K562 (cell line): ENCODE results near the gene CUX1.
A peak's percentile ranks its signal among the peaks of the same experiment; 100 is the strongest.

Source experiments
- TF ChIP-seq, protein P1 (sequence below), 3 experiments: IDR thresholded peaks in 2 of 3; conservative IDR thresholded peaks in 1 of 3; 2 replicates each; pipeline ENCODE4 v1.5.1; 2011 to 2012; ENCODE audit warnings: low read length in 3 of 3, mild to moderate bottlenecking in 3 of 3, control low read depth in 2 of 3, improper control_type of control experiment in 1 of 3, inconsistent platforms in 1 of 3, low read depth in 1 of 3, mixed read lengths in 1 of 3, moderate library complexity in 1 of 3; ENCODE audit not compliant: insufficient read depth in 2 of 3
- TF ChIP-seq, protein P2 (sequence below): sonication (generic); formaldehyde crosslinking; IDR thresholded peaks from 2 replicates; pipeline ENCODE4 v1.5.0; 2020; ENCODE audit warnings: missing genetic modification reagents
- TF ChIP-seq, protein P3 (sequence below), 2 experiments: fragments of 450-650 bp; formaldehyde crosslinking in 1 of 2; IDR thresholded peaks; 2 replicates each; pipeline versions ENCODE4 v1.4.0 to v1.6.1; 2014 to 2020; ENCODE audit warnings: mild to moderate bottlenecking in 2 of 2, borderline replicate concordance in 1 of 2, low read depth in 1 of 2

DNA sequence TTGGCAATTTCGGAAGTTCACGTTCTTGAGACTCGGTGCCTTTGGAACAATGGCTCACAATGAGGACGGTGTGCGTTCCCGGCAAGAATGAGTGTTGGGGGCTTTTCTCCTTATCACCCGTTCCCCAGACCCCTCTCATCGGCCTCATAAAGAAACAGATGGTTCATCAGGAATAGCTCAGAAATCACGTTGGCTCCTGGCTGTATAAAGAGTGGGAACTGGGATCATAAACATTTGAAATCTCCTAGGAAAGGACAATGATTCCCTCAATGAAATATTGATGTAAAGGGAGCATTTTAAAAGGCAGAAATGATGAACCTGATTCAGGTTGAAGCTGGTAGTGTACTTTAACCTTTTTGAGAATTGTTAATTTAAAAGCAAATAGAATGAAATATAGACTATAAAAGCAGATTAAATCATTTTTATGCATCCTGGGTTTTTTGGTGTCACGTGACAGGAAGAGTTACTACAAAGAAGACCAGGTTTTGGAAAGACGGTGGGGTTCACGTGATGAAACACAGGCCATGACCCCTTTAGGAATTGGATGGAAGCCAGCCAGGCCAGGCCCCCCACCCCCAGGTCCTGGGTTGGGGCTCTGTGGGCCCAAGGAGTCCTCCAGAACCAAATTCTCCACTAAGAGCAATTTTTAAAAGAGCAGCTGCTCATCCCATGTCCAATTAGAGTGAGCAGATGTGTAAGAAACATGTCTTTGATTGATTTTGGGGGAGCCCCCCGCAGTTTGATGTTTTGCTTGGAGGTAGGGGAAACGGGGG lies 63.0 kb downstream of the CUX1 start:
- TF ChIP-seq, protein P1, sequence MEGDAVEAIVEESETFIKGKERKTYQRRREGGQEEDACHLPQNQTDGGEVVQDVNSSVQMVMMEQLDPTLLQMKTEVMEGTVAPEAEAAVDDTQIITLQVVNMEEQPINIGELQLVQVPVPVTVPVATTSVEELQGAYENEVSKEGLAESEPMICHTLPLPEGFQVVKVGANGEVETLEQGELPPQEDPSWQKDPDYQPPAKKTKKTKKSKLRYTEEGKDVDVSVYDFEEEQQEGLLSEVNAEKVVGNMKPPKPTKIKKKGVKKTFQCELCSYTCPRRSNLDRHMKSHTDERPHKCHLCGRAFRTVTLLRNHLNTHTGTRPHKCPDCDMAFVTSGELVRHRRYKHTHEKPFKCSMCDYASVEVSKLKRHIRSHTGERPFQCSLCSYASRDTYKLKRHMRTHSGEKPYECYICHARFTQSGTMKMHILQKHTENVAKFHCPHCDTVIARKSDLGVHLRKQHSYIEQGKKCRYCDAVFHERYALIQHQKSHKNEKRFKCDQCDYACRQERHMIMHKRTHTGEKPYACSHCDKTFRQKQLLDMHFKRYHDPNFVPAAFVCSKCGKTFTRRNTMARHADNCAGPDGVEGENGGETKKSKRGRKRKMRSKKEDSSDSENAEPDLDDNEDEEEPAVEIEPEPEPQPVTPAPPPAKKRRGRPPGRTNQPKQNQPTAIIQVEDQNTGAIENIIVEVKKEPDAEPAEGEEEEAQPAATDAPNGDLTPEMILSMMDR (IDR thresholded peaks at IDR 0.05 in 2 of 3, conservative IDR thresholded peaks at IDR 0.05 in 1 of 3; ENCODE audit: insufficient read depth in 2 of 3, low read depth in 1 of 3, low read length in 3 of 3) = no peak
- TF ChIP-seq, protein P2, sequence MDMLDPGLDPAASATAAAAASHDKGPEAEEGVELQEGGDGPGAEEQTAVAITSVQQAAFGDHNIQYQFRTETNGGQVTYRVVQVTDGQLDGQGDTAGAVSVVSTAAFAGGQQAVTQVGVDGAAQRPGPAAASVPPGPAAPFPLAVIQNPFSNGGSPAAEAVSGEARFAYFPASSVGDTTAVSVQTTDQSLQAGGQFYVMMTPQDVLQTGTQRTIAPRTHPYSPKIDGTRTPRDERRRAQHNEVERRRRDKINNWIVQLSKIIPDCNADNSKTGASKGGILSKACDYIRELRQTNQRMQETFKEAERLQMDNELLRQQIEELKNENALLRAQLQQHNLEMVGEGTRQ (CRISPR knock-in tag) = peak; percentile 22; the same call in 1 of the 2 replicates
- TF ChIP-seq, protein P3, sequence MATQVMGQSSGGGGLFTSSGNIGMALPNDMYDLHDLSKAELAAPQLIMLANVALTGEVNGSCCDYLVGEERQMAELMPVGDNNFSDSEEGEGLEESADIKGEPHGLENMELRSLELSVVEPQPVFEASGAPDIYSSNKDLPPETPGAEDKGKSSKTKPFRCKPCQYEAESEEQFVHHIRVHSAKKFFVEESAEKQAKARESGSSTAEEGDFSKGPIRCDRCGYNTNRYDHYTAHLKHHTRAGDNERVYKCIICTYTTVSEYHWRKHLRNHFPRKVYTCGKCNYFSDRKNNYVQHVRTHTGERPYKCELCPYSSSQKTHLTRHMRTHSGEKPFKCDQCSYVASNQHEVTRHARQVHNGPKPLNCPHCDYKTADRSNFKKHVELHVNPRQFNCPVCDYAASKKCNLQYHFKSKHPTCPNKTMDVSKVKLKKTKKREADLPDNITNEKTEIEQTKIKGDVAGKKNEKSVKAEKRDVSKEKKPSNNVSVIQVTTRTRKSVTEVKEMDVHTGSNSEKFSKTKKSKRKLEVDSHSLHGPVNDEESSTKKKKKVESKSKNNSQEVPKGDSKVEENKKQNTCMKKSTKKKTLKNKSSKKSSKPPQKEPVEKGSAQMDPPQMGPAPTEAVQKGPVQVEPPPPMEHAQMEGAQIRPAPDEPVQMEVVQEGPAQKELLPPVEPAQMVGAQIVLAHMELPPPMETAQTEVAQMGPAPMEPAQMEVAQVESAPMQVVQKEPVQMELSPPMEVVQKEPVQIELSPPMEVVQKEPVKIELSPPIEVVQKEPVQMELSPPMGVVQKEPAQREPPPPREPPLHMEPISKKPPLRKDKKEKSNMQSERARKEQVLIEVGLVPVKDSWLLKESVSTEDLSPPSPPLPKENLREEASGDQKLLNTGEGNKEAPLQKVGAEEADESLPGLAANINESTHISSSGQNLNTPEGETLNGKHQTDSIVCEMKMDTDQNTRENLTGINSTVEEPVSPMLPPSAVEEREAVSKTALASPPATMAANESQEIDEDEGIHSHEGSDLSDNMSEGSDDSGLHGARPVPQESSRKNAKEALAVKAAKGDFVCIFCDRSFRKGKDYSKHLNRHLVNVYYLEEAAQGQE (IDR thresholded peaks at IDR 0.05; ENCODE audit: borderline replicate concordance) = no peak
- TF ChIP-seq, protein P3 (CRISPR knock-in tag; IDR thresholded peaks at IDR 0.05; ENCODE audit: low read depth) = no peak
